Neural progenitor cell (in vitro differentiated cells): ENCODE results near the gene MAST2.

Source experiments
- CTCF ChIP-seq: fragments of 200-600 bp; sonication (generic); IDR thresholded peaks from 2 replicates; pipeline ENCODE4 v1.5.1; 2017; ENCODE audit warnings: antibody characterized with exemption, mild to moderate bottlenecking
- EZH2 ChIP-seq: fragments of 200-600 bp; sonication (generic); IDR thresholded peaks from 2 replicates; pipeline ENCODE4 v1.6.1; 2017; ENCODE audit warnings: antibody characterized with exemption, mild to moderate bottlenecking, moderate library complexity
- EZH2phosphoT487 ChIP-seq: fragments of 200-600 bp; sonication (generic); IDR thresholded peaks from 2 replicates; pipeline ENCODE4 v1.6.1; 2017; ENCODE audit warnings: antibody characterized with exemption

- TF ChIP-seq CTCF (no peak), EZH2 (no peak), EZH2phosphoT487 (peak; percentile 69)
These were observed 6.5 kb upstream of the MAST2 start for GRCh38 chr1:45796946-45797345.
